Ectodermal cell (in vitro differentiated cells): Measurements from ENCODE around the gene CACNB4.
"Not testable (repeated sequence)": the region's sequence is repeated elsewhere in the genome, so short reads cannot be mapped to it uniquely, and the experiment has no call there.

ENCODE experiments used
- H3K27ac ChIP-seq: 2 replicates; pipeline ENCODE4 v1.7.0; 2013; ENCODE audit warnings: mild to moderate bottlenecking, low read depth, low read length; ENCODE audit not compliant: insufficient read depth, poor library complexity, severe bottlenecking
- H3K27me3 ChIP-seq: 2 replicates; pipeline ENCODE4 v1.7.0; 2013; ENCODE audit warnings: mild to moderate bottlenecking, low read length; ENCODE audit not compliant: insufficient read depth, control insufficient read depth, poor library complexity, severe bottlenecking
- H3K36me3 ChIP-seq: one replicate; pipeline ENCODE4 v1.7.0; 2013; ENCODE audit warnings: low read length; ENCODE audit not compliant: control insufficient read depth, insufficient read depth
- H3K4me1 ChIP-seq: one replicate; pipeline ENCODE4 v1.7.0; 2013; ENCODE audit warnings: low read length; ENCODE audit not compliant: control insufficient read depth, insufficient read depth
- H3K4me3 ChIP-seq: 2 replicates; pipeline ENCODE4 v1.7.0; 2013; ENCODE audit warnings: low read depth, low read length, control low read depth; ENCODE audit not compliant: insufficient read depth
- H3K9me3 ChIP-seq: 2 replicates; pipeline ENCODE4 v1.7.0; 2013; ENCODE audit warnings: mild to moderate bottlenecking, low read length, moderate library complexity; ENCODE audit not compliant: control insufficient read depth
- WGBS, 2 experiments: methylation state at CpG; one replicate each; pipeline ENCODE4 v1.1.7; 2013; ENCODE audit warnings: missing lambda C conversion rate in 2 of 2; 5-methylcytosine and 5-hydroxymethylcytosine counted together

CACNB4 gene

DNA sequence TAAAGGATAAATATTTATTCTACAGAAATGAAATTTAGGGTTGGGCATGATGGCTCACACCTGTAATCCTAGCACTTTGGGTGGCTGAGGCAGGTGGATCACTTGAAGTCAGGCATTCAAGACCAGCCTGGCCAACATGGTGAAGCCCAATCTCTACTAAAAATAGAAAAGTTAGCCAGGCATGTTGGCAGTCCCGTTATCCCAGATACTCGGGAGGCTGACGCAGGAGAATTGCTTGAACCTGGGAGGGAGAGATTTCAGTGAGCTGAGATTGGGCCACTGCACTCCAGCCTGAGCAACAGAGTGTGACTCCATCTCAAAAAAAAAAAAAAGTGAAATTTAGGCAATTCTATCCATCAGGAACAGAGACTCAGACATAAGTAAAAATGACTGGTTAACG is 8.1 kb downstream of the CACNB4 start:
- peaks cover 13% of the 10 kb centered on the region for H3K27me3 ChIP-seq
- not testable (repeated sequence) for H3K36me3 ChIP-seq, H3K4me3 ChIP-seq, H3K9me3 ChIP-seq, H3K4me1 ChIP-seq, H3K27ac ChIP-seq
- 90 to 95% methylated on average over 4 of the region's 4 CpGs for WGBS, 2 experiments

- 90 to 91% methylated on average over 2 of the region's 2 CpGs for WGBS, 2 experiments
- Histone ChIP-seq H3K4me1 (no peaks in the 10 kb centered on the region), H3K27ac (no peak overlapping the region), H3K9me3 (no peaks in the 10 kb centered on the region), H3K4me3 (no peak overlapping the region), H3K36me3 (no peaks in the 10 kb centered on the region), H3K27me3 (no peaks in the 10 kb centered on the region)
Observed at GRCh38 chr2:152089238-152089637, 9.6 kb downstream of the CACNB4 start.

GRCh38 chr2:152088006-152088405 is 10.8 kb downstream of the CACNB4 start:
- Histone ChIP-seq H3K4me1 (no peaks in the 10 kb centered on the region), H3K36me3 (no peaks in the 10 kb centered on the region), H3K4me3 (no peak overlapping the region), H3K27me3 (no peaks in the 10 kb centered on the region), H3K27ac (no peak overlapping the region), H3K9me3 (no peaks in the 10 kb centered on the region)
- WGBS, 2 experiments = 92 to 100% methylated on average over 2 to 3 of the region's 3 CpGs

DNA sequence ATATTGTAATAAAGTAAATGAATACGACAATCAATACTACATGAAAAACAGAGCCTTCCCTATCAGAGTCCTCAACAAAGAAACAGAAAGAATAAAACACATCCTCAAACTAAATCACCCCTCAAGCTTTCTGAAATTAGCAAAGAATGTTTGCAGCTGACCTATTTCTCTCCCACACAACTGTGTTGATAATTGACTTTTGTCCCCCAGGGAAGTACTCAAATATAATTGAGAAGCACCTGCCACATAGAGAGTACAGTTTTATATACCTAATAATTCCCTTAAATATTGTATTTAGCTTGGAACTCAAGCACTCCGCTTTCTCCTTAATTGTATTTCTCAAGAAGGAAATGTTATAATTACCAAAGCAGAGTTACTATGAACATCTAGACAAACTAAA is 12.6 kb downstream of the CACNB4 start:
- 83% methylated on average over 2 of the region's 2 CpGs; no CpG with 5 or more reads in 1 of the 2 experiments for WGBS, 2 experiments
- Histone ChIP-seq H3K27me3 (no peaks in the 10 kb centered on the region), H3K4me1 (no peaks in the 10 kb centered on the region), H3K4me3 (no peak overlapping the region), H3K27ac (no peak overlapping the region), H3K9me3 (no peaks in the 10 kb centered on the region), H3K36me3 (no peaks in the 10 kb centered on the region)

GRCh38 chr2:152084076-152084475 is 14.8 kb downstream of the CACNB4 start:
- H3K9me3 ChIP-seq = no peaks in the 10 kb centered on the region
- no peak overlapping the region for H3K4me3 ChIP-seq
- H3K36me3 ChIP-seq = no peaks in the 10 kb centered on the region
- H3K4me1 ChIP-seq = no peaks in the 10 kb centered on the region
- H3K27me3 ChIP-seq = no peaks in the 10 kb centered on the region
- WGBS, 2 experiments = 88 to 94% methylated on average over 6 of the region's 6 CpGs
- H3K27ac ChIP-seq = no peak overlapping the region

GRCh38 chr2:152083202-152083875 is 15.5 kb downstream of the CACNB4 start:
- H3K27ac ChIP-seq = no peak overlapping the region
- 92 to 93% methylated on average over 6 of the region's 6 CpGs for WGBS, 2 experiments
- H3K4me3 ChIP-seq = no peak overlapping the region
- no peaks in the 10 kb centered on the region for H3K36me3 ChIP-seq
- no peaks in the 10 kb centered on the region for H3K27me3 ChIP-seq
- no peaks in the 10 kb centered on the region for H3K9me3 ChIP-seq
- no peaks in the 10 kb centered on the region for H3K4me1 ChIP-seq

DNA sequence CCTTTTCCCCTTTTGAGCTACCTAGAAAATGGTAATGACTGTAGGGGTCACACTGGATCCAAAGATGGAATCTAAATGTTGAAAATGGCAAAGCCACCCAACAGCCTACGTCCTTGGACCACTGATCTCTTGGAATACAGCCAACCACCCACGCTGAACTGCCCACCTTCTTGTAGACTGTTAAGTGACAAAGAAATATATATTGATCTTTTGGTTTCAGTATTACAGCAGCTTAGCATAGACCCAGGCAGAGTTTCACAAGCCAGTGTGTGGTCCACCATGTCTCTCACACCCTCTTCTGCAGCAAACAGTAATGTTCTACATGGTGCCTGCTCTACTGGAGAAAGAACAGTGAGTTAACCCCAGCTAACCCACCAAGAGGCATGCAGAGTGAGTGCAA is 20.2 kb downstream of the CACNB4 start:
- Histone ChIP-seq H3K27me3 (no peaks in the 10 kb centered on the region), H3K4me1 (no peaks in the 10 kb centered on the region), H3K4me3 (no peak overlapping the region), H3K36me3 (no peaks in the 10 kb centered on the region), H3K9me3 (no peaks in the 10 kb centered on the region), H3K27ac (no peak overlapping the region)
- 95 to 100% methylated on average over 2 of the region's 2 CpGs for WGBS, 2 experiments

- no peaks in the 10 kb centered on the region for H3K27me3 ChIP-seq
- no peak overlapping the region for H3K4me3 ChIP-seq
- no peaks in the 10 kb centered on the region for H3K36me3 ChIP-seq
- H3K27ac ChIP-seq = no peak overlapping the region
- H3K9me3 ChIP-seq = no peaks in the 10 kb centered on the region
- H3K4me1 ChIP-seq = no peaks in the 10 kb centered on the region
- 92 to 95% methylated on average over 9 of the region's 9 CpGs for WGBS, 2 experiments
Observed at GRCh38 chr2:152078023-152078422, 20.8 kb downstream of the CACNB4 start.

- Histone ChIP-seq H3K4me3 (no peak overlapping the region), H3K27me3 (no peaks in the 10 kb centered on the region), H3K27ac (no peak overlapping the region), H3K4me1 (no peaks in the 10 kb centered on the region), H3K9me3 (no peaks in the 10 kb centered on the region), H3K36me3 (no peaks in the 10 kb centered on the region)
- 84 to 85% methylated on average over 4 of the region's 4 CpGs for WGBS, 2 experiments
Observed at GRCh38 chr2:152075461-152076050, 23.3 kb downstream of the CACNB4 start.

GRCh38 chr2:152072011-152072410 is 26.8 kb downstream of the CACNB4 start:
- WGBS, 2 experiments = 84 to 89% methylated on average over 2 of the region's 2 CpGs
- no peaks in the 10 kb centered on the region for H3K4me1 ChIP-seq
- no peaks in the 10 kb centered on the region for H3K27me3 ChIP-seq
- no peak overlapping the region for H3K27ac ChIP-seq
- no peaks in the 10 kb centered on the region for H3K36me3 ChIP-seq
- no peak overlapping the region for H3K4me3 ChIP-seq
- H3K9me3 ChIP-seq = no peaks in the 10 kb centered on the region
